GM12865 (cell line): ENCODE measurements around the gene MICU2.
A peak's percentile ranks its signal among the peaks of the same experiment; 100 is the strongest.
"Not testable (repeated sequence)": the region's sequence is repeated elsewhere in the genome, so short reads cannot be mapped to it uniquely, and the experiment has no call there.

Experiments used
- DNase-seq: peaks from one replicate; pipeline ENCODE4 v3.0.0; 2010; ENCODE audit warnings: low read depth
- H3K4me3 ChIP-seq: 2 replicates; pipeline ENCODE4 v1.5.1; 2011; ENCODE audit warnings: mild to moderate bottlenecking, low read depth, low read length, control low read depth
- TF ChIP-seq, protein P1 (sequence below): IDR thresholded peaks from 2 replicates; pipeline ENCODE4 v1.5.1; 2011; ENCODE audit warnings: low read length, control low read depth, low read depth, inconsistent platforms; ENCODE audit not compliant: insufficient read depth; ENCODE audit errors: missing control alignments

The MICU2 gene

DNA sequence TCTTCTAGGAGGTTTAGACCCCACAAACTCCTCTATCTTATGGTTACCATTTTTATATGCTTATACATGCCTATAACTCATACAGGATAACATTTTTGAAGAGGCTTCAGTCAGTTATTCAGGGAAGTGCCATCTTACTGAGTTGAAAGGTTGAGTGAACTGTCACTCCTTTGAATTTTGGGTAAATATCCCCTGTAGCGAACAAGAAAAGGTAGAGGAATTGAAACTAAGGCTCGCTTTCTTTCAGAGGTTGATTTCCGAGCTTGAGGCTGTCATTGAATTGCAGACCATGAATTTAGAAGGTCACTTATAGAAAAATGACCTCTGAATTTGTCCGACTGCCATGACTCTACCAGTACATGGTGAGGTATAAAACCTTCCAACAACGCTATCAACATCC lies 35.1 kb downstream of the MICU2 start:
- TF ChIP-seq, protein P1, sequence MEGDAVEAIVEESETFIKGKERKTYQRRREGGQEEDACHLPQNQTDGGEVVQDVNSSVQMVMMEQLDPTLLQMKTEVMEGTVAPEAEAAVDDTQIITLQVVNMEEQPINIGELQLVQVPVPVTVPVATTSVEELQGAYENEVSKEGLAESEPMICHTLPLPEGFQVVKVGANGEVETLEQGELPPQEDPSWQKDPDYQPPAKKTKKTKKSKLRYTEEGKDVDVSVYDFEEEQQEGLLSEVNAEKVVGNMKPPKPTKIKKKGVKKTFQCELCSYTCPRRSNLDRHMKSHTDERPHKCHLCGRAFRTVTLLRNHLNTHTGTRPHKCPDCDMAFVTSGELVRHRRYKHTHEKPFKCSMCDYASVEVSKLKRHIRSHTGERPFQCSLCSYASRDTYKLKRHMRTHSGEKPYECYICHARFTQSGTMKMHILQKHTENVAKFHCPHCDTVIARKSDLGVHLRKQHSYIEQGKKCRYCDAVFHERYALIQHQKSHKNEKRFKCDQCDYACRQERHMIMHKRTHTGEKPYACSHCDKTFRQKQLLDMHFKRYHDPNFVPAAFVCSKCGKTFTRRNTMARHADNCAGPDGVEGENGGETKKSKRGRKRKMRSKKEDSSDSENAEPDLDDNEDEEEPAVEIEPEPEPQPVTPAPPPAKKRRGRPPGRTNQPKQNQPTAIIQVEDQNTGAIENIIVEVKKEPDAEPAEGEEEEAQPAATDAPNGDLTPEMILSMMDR, result no peak
- no peak overlapping the region for H3K4me3 ChIP-seq
- peak; percentile 24 for DNase-seq

DNA sequence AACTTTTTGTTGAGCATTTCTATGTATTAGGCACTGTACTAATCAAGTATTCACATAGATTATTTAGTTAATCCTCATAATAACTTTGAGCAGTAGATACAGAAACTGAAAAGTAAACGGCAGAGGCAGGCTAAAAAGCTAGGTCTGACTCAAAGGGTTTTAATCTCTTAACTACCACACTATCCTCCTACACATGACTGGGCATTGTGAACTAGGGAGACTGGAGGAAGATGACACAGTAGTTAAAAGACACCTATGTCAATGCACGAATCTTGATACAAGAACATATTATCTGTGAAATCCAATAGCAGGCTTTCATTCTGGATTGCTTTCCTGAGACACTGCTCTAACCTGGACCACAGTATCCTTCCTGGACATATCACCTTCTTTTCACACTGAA lies 36.3 kb downstream of the MICU2 start:
- TF ChIP-seq, protein P1, result no peak
- H3K4me3 ChIP-seq, result no peak overlapping the region
- peak; percentile 40 for DNase-seq

DNA sequence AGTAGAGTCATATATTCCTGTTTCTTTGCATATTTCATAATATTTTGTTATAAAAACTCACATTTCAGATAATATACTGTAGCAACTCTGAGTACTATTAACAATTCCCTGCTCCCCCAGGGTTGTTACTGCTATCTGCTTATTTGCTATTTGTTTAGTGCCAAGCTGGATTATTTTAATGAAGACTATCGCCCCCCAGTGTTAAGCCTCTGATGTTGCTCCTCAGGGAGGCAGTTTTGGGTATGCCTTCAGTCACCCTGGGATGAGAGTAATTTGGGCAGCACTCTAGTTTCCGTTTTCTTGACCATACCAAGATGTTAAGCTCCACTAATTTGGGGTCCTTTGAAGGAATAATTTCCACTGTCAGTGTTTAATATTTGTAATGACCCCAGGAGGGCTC lies 46.0 kb downstream of the MICU2 start:
- DNase-seq, result peak; percentile 25
- TF ChIP-seq, protein P1, result peak; percentile 34
- no peak overlapping the region for H3K4me3 ChIP-seq

DNA sequence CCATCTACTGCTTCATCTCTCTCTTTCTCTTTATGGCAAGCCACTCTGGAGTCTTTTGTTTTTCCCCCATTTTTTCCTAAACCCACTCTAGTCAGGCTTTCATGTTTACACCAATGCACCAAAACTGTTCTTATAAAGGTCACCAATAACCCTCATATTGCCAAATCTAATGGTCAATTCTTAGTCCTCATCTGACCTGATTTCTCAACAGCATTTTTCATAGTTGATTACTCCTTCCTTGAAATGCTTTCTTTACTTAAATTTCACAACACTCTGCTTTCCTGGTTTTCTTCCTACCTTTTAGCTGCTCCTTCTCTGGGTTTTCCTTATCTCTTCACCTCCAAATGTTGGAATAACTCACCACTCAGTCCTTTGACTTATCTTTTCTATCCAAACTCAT lies 47.9 kb downstream of the MICU2 start:
- TF ChIP-seq, protein P1, result no peak
- DNase-seq, result no peak
- no peak overlapping the region for H3K4me3 ChIP-seq

DNA sequence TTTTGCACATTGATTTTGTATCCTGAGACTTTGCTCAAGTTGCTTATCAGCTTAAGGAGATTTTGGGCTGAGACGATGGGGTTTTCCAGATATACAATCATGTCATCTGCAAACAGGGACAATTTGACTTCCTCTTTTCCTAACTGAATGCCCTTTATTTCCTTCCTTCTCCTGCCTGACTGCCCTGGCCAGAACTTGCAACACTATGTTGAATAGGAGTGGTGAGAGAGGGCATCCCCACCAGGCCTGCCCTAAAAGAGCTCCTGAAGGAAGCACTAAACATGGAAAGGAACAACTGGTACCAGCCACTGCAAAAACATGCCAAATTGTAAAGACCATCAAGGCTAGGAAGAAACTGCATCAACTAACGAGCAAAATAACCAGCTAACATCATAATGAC lies 50.7 kb downstream of the MICU2 start:
- not testable (repeated sequence) for H3K4me3 ChIP-seq, DNase-seq

DNA sequence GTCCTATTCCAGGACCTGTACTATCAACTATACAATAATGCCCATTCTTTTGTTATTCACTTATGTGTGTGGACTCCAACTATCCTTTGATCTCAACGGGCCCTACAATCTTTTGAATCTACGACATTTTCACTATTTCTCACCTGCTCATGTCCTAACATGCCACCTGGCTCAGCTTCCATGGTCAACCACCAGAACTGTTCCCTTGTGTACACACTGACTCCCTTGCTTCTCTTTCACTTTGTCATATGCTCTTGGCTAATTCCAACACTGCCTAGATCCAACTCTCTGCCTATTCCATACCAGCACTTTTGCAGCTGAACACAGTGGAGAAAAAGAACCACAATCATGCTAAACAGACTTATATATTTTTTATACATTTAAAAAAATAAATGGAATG lies 53.1 kb downstream of the MICU2 start:
- no peak overlapping the region for H3K4me3 ChIP-seq
- TF ChIP-seq, protein P1, result no peak
- DNase-seq, result no peak

DNA sequence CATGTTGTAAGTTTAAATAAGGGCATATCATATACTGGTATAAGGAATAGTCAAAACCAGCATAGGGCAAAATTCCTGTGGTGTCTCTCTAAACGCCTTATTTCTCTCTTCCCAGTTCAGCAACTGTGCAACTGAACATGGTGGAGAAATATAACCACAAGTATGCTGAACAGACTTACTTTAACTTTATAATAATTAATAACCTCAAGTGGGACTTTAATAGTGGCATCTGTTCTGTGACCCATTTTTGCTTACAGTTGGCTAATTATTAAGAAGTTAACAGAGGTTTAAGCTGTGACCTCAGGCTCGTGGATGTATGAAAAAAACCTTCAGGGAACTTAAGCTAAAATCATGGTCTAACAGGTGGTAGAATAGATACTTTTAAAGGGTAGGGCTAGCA lies 54.3 kb downstream of the MICU2 start:
- no peak for DNase-seq
- no peak overlapping the region for H3K4me3 ChIP-seq
- TF ChIP-seq, protein P1, result no peak

DNA sequence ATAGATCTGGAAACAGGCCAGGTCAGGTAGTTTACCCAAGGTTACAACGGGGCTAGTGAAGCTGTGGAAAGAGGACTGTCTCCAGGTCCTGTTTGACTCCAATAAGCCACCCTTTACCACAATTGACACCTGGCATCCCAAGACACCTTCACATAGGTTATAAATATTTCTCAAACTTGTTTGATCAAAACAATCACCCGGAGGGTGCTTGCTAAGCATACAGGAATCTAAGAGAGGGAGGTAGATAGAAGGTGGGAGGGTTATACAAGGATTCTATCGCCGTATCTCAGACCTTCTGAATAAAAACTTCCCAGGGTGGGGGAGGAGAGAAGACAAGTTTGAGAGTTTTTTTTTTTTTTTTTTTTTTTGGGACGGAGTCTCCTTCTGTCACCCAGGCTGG lies 55.4 kb downstream of the MICU2 start:
- TF ChIP-seq, protein P1, result no peak
- no peak for DNase-seq
- no peak overlapping the region for H3K4me3 ChIP-seq
